ENCODE data around the gene LGI4. TPM values are rescaled to one million over a fixed set of nuclear protein-coding genes. Genes with fewer than 3 reads are reported as not detected.

LGI4 gene
- 0.22 and 0.33 TPM in 2 replicates for polyA plus RNA-seq (2013)

GRCh38 chr19:35134601-35135242, at the start of gene LGI4:
Gene LGI4, minus strand, starts transcription at chr19:35135059. Its CDS starts 379 bp downstream, at chr19:35134680.
- no peak within 1 kb of the TSS for H2AFZ ChIP-seq (ENCODE audit: insufficient read depth, low read length, poor library complexity)
- H3K18ac ChIP-seq (ENCODE audit: low read length), result no peak within 1 kb of the TSS
- no peak within 1 kb of the TSS for H2AK5ac ChIP-seq (ENCODE audit: low read length)
- no peaks in the 10 kb centered on the region for H3K27me3 ChIP-seq (ENCODE audit: insufficient read depth, low read length)
- no peak within 1 kb of the TSS for H4K91ac ChIP-seq (ENCODE audit: low read depth, low read length)
- no peak within 1 kb of the TSS for H3K14ac ChIP-seq (ENCODE audit: low read length)
- no peak within 1 kb of the TSS for H4K12ac ChIP-seq (ENCODE audit: low read depth, low read length)
- no peak within 1 kb of the TSS for H4K8ac ChIP-seq (ENCODE audit: low read depth, low read length)
- WGBS (ENCODE audit: extremely low coverage, insufficient coverage, insufficient read length), result no CpG with 5 or more reads among the region's 15 CpGs
- no peak within 1 kb of the TSS for H3K4me2 ChIP-seq (ENCODE audit: low read length)
- no peak within 1 kb of the TSS for H3K4me3 ChIP-seq (ENCODE audit: low read depth, low read length)
- H3K4ac ChIP-seq (ENCODE audit: low read depth, low read length), result no peak within 1 kb of the TSS
- H3K36me3 ChIP-seq (ENCODE audit: control insufficient read depth in 1 of 2, insufficient read depth in 2 of 2, low read length in 2 of 2), result no peaks in the 10 kb centered on the region
- no peaks in the 10 kb centered on the region for H3K79me1 ChIP-seq (ENCODE audit: low read length)
- H2BK12ac ChIP-seq (ENCODE audit: low read length), result no peak within 1 kb of the TSS
- H3K4me1 ChIP-seq (ENCODE audit: control insufficient read depth in 1 of 2, insufficient read depth in 2 of 2, low read length in 2 of 2), result no peaks in the 10 kb centered on the region
- no peak within 1 kb of the TSS for H3K27ac ChIP-seq (ENCODE audit: low read depth, low read length)
- DNase-seq, result no peak
- H3K9me3 ChIP-seq (ENCODE audit: insufficient read depth, low read depth, low read length), result peaks cover 4% of the 10 kb centered on the region
- no peak within 1 kb of the TSS for H2BK120ac ChIP-seq (ENCODE audit: insufficient read depth, low read length, poor library complexity)
- no peak within 1 kb of the TSS for H2BK5ac ChIP-seq (ENCODE audit: low read depth, low read length, poor library complexity)
- no peaks in the 10 kb centered on the region for H3K79me2 ChIP-seq (ENCODE audit: control insufficient read depth, insufficient read depth, low read length, poor library complexity)
- no peak within 1 kb of the TSS for H3K9ac ChIP-seq (ENCODE audit: low read length)
- no peak within 1 kb of the TSS for H3K23ac ChIP-seq (ENCODE audit: low read length)

- Histone ChIP-seq H3K36me3 (ENCODE audit: control insufficient read depth in 1 of 2, insufficient read depth in 2 of 2, low read length in 2 of 2) (no peaks in the 10 kb centered on the region), H3K27ac (ENCODE audit: low read depth, low read length) (no peak overlapping the region), H3K4me2 (ENCODE audit: low read length) (no peak overlapping the region), H3K18ac (ENCODE audit: low read length) (no peak overlapping the region), H3K9me3 (ENCODE audit: insufficient read depth, low read depth, low read length) (peaks cover 4% of the 10 kb centered on the region), H3K4me1 (ENCODE audit: control insufficient read depth in 1 of 2, insufficient read depth in 2 of 2, low read length in 2 of 2) (no peaks in the 10 kb centered on the region), H2BK120ac (ENCODE audit: insufficient read depth, low read length, poor library complexity) (no peak overlapping the region), H3K23ac (ENCODE audit: low read length) (no peak overlapping the region), H3K79me1 (ENCODE audit: low read length) (no peaks in the 10 kb centered on the region), H4K12ac (ENCODE audit: low read depth, low read length) (no peak overlapping the region), H2BK12ac (ENCODE audit: low read length) (no peak overlapping the region), H3K79me2 (ENCODE audit: control insufficient read depth, insufficient read depth, low read length, poor library complexity) (no peaks in the 10 kb centered on the region), H3K9ac (ENCODE audit: low read length) (no peak overlapping the region), H3K4me3 (ENCODE audit: low read depth, low read length) (no peak overlapping the region), H3K4ac (ENCODE audit: low read depth, low read length) (no peak overlapping the region), H4K8ac (ENCODE audit: low read depth, low read length) (no peak overlapping the region), H4K91ac (ENCODE audit: low read depth, low read length) (no peak overlapping the region), H2BK5ac (ENCODE audit: low read depth, low read length, poor library complexity) (no peak overlapping the region), H3K27me3 (ENCODE audit: insufficient read depth, low read length) (no peaks in the 10 kb centered on the region), H3K14ac (ENCODE audit: low read length) (no peak overlapping the region), H2AFZ (ENCODE audit: insufficient read depth, low read length, poor library complexity) (no peak overlapping the region), H2AK5ac (ENCODE audit: low read length) (no peak overlapping the region)
- DNase-seq, result no peak
- no CpG with 5 or more reads among the region's 1 CpG for whole genome bisulfite sequencing (ENCODE audit: extremely low coverage, insufficient coverage, insufficient read length)
These were observed 49.4 kb upstream of the LGI4 start for GRCh38 chr19:35184267-35184666.

GRCh38 chr19:35181387-35181786, 46.5 kb upstream of the LGI4 start:
- no peak overlapping the region for H3K18ac ChIP-seq (ENCODE audit: low read length)

GRCh38 chr19:35179830-35180229, 45.0 kb upstream of the LGI4 start:
- Histone ChIP-seq H3K9me3 (ENCODE audit: insufficient read depth, low read depth, low read length) (peaks cover 4% of the 10 kb centered on the region), H3K23ac (ENCODE audit: low read length) (no peak overlapping the region), H3K18ac (ENCODE audit: low read length) (no peak overlapping the region), H3K4ac (ENCODE audit: low read depth, low read length) (no peak overlapping the region), H2BK12ac (ENCODE audit: low read length) (no peak overlapping the region), H3K9ac (ENCODE audit: low read length) (no peak overlapping the region), H4K12ac (ENCODE audit: low read depth, low read length) (no peak overlapping the region), H3K79me2 (ENCODE audit: control insufficient read depth, insufficient read depth, low read length, poor library complexity) (no peaks in the 10 kb centered on the region), H2AFZ (ENCODE audit: insufficient read depth, low read length, poor library complexity) (no peak overlapping the region), H4K8ac (ENCODE audit: low read depth, low read length) (no peak overlapping the region), H3K79me1 (ENCODE audit: low read length) (no peaks in the 10 kb centered on the region), H3K36me3 (ENCODE audit: control insufficient read depth in 1 of 2, insufficient read depth in 2 of 2, low read length in 2 of 2) (no peaks in the 10 kb centered on the region), H3K27ac (ENCODE audit: low read depth, low read length) (no peak overlapping the region), H3K4me3 (ENCODE audit: low read depth, low read length) (no peak overlapping the region), H2AK5ac (ENCODE audit: low read length) (no peak overlapping the region), H3K4me2 (ENCODE audit: low read length) (no peak overlapping the region), H3K14ac (ENCODE audit: low read length) (no peak overlapping the region), H4K91ac (ENCODE audit: low read depth, low read length) (no peak overlapping the region), H3K27me3 (ENCODE audit: insufficient read depth, low read length) (no peaks in the 10 kb centered on the region), H2BK120ac (ENCODE audit: insufficient read depth, low read length, poor library complexity) (no peak overlapping the region), H3K4me1 (ENCODE audit: control insufficient read depth in 1 of 2, insufficient read depth in 2 of 2, low read length in 2 of 2) (no peaks in the 10 kb centered on the region), H2BK5ac (ENCODE audit: low read depth, low read length, poor library complexity) (no peak overlapping the region)
- WGBS (ENCODE audit: extremely low coverage, insufficient coverage, insufficient read length), result no CpG with 5 or more reads among the region's 3 CpGs
- no peak for DNase-seq

More at GRCh38 chr19:35181387-35181786, 46.5 kb upstream of the LGI4 start:
- Histone ChIP-seq H3K36me3 (ENCODE audit: control insufficient read depth in 1 of 2, insufficient read depth in 2 of 2, low read length in 2 of 2) (no peaks in the 10 kb centered on the region), H3K4me3 (ENCODE audit: low read depth, low read length) (no peak overlapping the region), H4K8ac (ENCODE audit: low read depth, low read length) (no peak overlapping the region), H3K4me1 (ENCODE audit: control insufficient read depth in 1 of 2, insufficient read depth in 2 of 2, low read length in 2 of 2) (no peaks in the 10 kb centered on the region), H2BK120ac (ENCODE audit: insufficient read depth, low read length, poor library complexity) (no peak overlapping the region), H3K27ac (ENCODE audit: low read depth, low read length) (no peak overlapping the region), H2AK5ac (ENCODE audit: low read length) (no peak overlapping the region), H3K79me2 (ENCODE audit: control insufficient read depth, insufficient read depth, low read length, poor library complexity) (no peaks in the 10 kb centered on the region), H2BK5ac (ENCODE audit: low read depth, low read length, poor library complexity) (no peak overlapping the region), H4K91ac (ENCODE audit: low read depth, low read length) (no peak overlapping the region), H3K4me2 (ENCODE audit: low read length) (no peak overlapping the region), H3K79me1 (ENCODE audit: low read length) (no peaks in the 10 kb centered on the region), H3K23ac (ENCODE audit: low read length) (no peak overlapping the region), H3K4ac (ENCODE audit: low read depth, low read length) (no peak overlapping the region), H2AFZ (ENCODE audit: insufficient read depth, low read length, poor library complexity) (no peak overlapping the region), H2BK12ac (ENCODE audit: low read length) (no peak overlapping the region), H4K12ac (ENCODE audit: low read depth, low read length) (no peak overlapping the region), H3K14ac (ENCODE audit: low read length) (no peak overlapping the region), H3K9me3 (ENCODE audit: insufficient read depth, low read depth, low read length) (peaks cover 4% of the 10 kb centered on the region), H3K9ac (ENCODE audit: low read length) (no peak overlapping the region), H3K27me3 (ENCODE audit: insufficient read depth, low read length) (no peaks in the 10 kb centered on the region)
- no CpG with 5 or more reads among the region's 1 CpG for WGBS (ENCODE audit: extremely low coverage, insufficient coverage, insufficient read length)
- DNase-seq, result no peak
